ENCODE results near the gene MRM2. TPM values are rescaled to one million over a fixed set of nuclear protein-coding genes. Genes with fewer than 3 reads are reported as not detected.

The MRM2 gene
- 44.2 TPM for polyA plus RNA-seq (2012; ENCODE audit: low read depth, missing spikeins)

DNA sequence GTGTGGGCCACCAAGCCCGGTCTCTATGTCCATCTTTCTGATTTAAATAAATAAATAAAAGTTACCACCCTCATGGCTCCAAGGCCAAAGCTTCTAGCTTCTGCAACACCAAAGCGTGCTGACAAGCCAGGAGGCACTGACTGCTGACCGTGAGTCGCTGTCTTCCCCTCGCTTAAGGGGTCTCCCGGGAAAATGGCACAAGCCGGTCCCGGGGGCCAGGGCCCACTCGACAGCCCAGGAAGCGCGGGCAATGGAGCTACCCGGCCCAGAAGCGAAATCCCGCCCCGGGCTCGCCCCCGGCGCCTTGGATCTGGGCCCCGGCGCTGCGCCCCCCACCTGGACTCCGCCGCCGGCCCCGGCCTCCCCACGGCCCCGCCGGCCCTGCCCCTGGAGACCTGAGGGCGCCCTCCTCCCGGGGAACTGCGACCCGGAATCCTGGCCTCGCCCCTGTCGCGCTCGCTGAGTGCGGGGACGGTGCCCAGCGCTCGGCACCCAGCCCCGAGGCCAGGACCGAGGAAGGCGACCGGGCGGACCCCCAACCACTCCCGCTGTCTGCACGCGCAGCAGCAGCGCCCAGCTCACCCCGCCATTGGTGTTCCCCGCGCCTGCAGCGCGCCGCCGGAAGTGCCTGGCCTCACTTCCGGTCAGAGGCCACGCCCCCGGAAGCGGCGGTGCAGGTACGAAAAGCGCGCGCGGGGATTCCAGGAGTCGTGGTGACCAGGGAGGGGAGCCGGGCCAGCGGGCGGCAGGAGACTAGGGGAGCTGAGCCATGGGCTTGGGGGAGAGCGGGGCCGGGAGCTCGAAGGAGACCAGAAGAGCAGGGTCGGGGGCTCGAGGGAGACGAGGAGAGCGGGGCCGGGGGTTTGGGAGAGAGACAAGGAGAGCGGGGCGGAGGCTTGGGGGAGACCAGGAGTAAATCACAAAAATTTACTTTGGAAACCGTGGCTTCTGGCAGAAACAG is at the start of gene MRM2, which contains the start of gene NUDT1:
TSS of gene MRM2 (minus strand) at position 626 of the 961 bp plus-strand sequence. CDS start at position 590, 36 bp downstream.
TSS of gene NUDT1 (plus strand) at position 647 of the 961 bp plus-strand sequence. CDS start 2,349 bp downstream, outside the sequence.
- no peak for TF ChIP-seq PAX5 (IDR thresholded peaks at IDR 0.05; ENCODE audit: insufficient read depth, low read length, severe bottlenecking)
- TF ChIP-seq POLR2AphosphoS5 (IDR thresholded peaks at IDR 0.05; ENCODE audit: low read depth, low read length): peak; percentile 91
- peak; percentile 89 for TF ChIP-seq POLR2A (IDR thresholded peaks at IDR 0.05; ENCODE audit: low read depth, low read length)
- peak; percentile 51 for TF ChIP-seq POU2F2 (IDR thresholded peaks at IDR 0.05; ENCODE audit: low read depth, low read length)
- peak; percentile 96 for TF ChIP-seq TAF1 (IDR thresholded peaks at IDR 0.05; ENCODE audit: low read depth, low read length)
- FAIRE-seq (peak; percentile 95), DNase-seq (ENCODE audit: insufficient read length, low spot score) (peak; percentile 82)

DNA sequence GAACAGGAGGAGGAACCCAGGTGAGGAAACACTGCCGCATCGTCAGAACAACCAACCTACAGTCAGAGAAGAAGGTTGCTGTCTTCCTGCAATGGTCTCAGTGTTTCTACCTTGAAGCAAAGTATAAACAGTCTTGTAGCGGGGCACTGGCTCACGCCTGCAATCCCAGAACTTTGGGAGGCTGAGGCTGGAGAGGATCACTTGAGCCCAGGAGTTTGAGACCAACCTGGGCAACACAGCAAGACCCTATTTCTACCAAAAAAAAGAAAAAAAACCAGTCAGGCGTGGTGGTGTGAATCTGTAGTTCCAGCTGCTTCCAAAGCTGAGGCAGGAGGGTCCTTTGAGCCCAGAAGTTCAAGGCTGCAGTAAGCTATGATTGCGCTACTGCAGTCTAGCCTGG is 48.9 kb upstream of the MRM2 start:
- no peak for DNase-seq (ENCODE audit: insufficient read length, low spot score)
- TF ChIP-seq POLR2A (IDR thresholded peaks at IDR 0.05; ENCODE audit: low read depth, low read length): no peak
- no peak for TF ChIP-seq POLR2AphosphoS5 (IDR thresholded peaks at IDR 0.05; ENCODE audit: low read depth, low read length)
- TF ChIP-seq PAX5 (IDR thresholded peaks at IDR 0.05; ENCODE audit: insufficient read depth, low read length, severe bottlenecking): no peak
- TF ChIP-seq SPI1 (IDR thresholded peaks at IDR 0.05; ENCODE audit: low read depth, low read length): no peak
- TF ChIP-seq TAF1 (IDR thresholded peaks at IDR 0.05; ENCODE audit: low read depth, low read length): no peak
- no peak for TF ChIP-seq POU2F2 (IDR thresholded peaks at IDR 0.05; ENCODE audit: low read depth, low read length)
- no peak for FAIRE-seq

DNA sequence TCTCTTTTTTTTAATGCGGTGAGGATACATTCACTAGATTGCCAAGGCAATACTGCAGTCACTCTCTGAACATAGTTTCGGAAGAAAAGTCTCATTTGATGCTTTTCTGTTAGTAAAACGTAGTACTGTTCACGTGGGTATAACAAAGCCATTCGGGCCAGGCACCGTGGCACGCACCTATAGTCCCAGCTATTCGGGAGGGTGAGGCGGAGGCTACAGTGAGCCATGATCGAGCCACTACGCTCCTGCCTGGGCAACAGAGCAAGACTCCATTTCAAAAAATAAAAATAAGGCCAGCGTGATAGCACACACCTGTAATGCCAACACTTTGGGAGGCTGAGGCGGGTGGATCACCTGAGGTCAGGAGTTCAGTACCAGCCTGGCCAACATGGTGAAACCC is 47.6 kb upstream of the MRM2 start:
- DNase-seq (ENCODE audit: insufficient read length, low spot score) (no peak), FAIRE-seq (no peak)
- TF ChIP-seq POLR2A (IDR thresholded peaks at IDR 0.05; ENCODE audit: low read depth, low read length) (no peak), POU2F2 (IDR thresholded peaks at IDR 0.05; ENCODE audit: low read depth, low read length) (no peak), SPI1 (IDR thresholded peaks at IDR 0.05; ENCODE audit: low read depth, low read length) (no peak), TAF1 (IDR thresholded peaks at IDR 0.05; ENCODE audit: low read depth, low read length) (no peak), POLR2AphosphoS5 (IDR thresholded peaks at IDR 0.05; ENCODE audit: low read depth, low read length) (no peak), PAX5 (IDR thresholded peaks at IDR 0.05; ENCODE audit: insufficient read depth, low read length, severe bottlenecking) (no peak)

- no peak for DNase-seq (ENCODE audit: insufficient read length, low spot score)
- no peak for FAIRE-seq
- TF ChIP-seq PAX5 (IDR thresholded peaks at IDR 0.05; ENCODE audit: insufficient read depth, low read length, severe bottlenecking): no peak
- TF ChIP-seq POLR2AphosphoS5 (IDR thresholded peaks at IDR 0.05; ENCODE audit: low read depth, low read length): no peak
- no peak for TF ChIP-seq SPI1 (IDR thresholded peaks at IDR 0.05; ENCODE audit: low read depth, low read length)
- TF ChIP-seq POU2F2 (IDR thresholded peaks at IDR 0.05; ENCODE audit: low read depth, low read length): no peak
- no peak for TF ChIP-seq TAF1 (IDR thresholded peaks at IDR 0.05; ENCODE audit: low read depth, low read length)
- TF ChIP-seq POLR2A (IDR thresholded peaks at IDR 0.05; ENCODE audit: low read depth, low read length): no peak
These were observed 47.1 kb upstream of the MRM2 start for GRCh38 chr7:2289111-2289586.

GRCh38 chr7:2288503-2288902 is 46.5 kb upstream of the MRM2 start:
- peak; percentile 55 for TF ChIP-seq PAX5 (IDR thresholded peaks at IDR 0.05; ENCODE audit: insufficient read depth, low read length, severe bottlenecking)
- TF ChIP-seq POLR2AphosphoS5 (IDR thresholded peaks at IDR 0.05; ENCODE audit: low read depth, low read length): no peak
- TF ChIP-seq POU2F2 (IDR thresholded peaks at IDR 0.05; ENCODE audit: low read depth, low read length): peak; percentile 39; the same call in 1 of the 2 replicates
- no peak for TF ChIP-seq TAF1 (IDR thresholded peaks at IDR 0.05; ENCODE audit: low read depth, low read length)
- FAIRE-seq (peak; percentile 43), DNase-seq (ENCODE audit: insufficient read length, low spot score) (peak; percentile 43)

DNA sequence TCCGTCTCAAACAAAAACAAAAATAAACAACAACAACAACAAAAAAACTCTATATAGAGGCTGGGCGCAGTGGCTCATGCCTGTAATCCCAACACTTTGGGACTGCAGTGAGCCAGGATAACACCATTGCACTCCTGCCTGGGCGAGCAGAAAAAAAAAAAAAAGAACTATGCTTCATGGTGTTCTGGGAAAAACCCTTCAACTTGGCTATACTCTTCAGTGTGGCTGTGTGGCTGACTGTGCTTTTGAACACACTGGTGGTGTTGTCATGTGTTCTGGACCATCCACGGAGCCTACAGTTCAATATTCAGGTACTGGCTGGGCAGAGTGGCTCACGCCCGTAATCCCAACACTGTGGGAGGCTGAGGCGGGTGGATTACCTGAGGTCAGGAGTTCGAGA is 45.7 kb upstream of the MRM2 start:
- no peak for TF ChIP-seq POU2F2 (IDR thresholded peaks at IDR 0.05; ENCODE audit: low read depth, low read length)
- TF ChIP-seq SPI1 (IDR thresholded peaks at IDR 0.05; ENCODE audit: low read depth, low read length): no peak
- no peak for TF ChIP-seq PAX5 (IDR thresholded peaks at IDR 0.05; ENCODE audit: insufficient read depth, low read length, severe bottlenecking)
- TF ChIP-seq POLR2AphosphoS5 (IDR thresholded peaks at IDR 0.05; ENCODE audit: low read depth, low read length): no peak
- no peak for TF ChIP-seq POLR2A (IDR thresholded peaks at IDR 0.05; ENCODE audit: low read depth, low read length)
- no peak for TF ChIP-seq TAF1 (IDR thresholded peaks at IDR 0.05; ENCODE audit: low read depth, low read length)
- no peak for DNase-seq (ENCODE audit: insufficient read length, low spot score)
- FAIRE-seq: peak; percentile 52

DNA sequence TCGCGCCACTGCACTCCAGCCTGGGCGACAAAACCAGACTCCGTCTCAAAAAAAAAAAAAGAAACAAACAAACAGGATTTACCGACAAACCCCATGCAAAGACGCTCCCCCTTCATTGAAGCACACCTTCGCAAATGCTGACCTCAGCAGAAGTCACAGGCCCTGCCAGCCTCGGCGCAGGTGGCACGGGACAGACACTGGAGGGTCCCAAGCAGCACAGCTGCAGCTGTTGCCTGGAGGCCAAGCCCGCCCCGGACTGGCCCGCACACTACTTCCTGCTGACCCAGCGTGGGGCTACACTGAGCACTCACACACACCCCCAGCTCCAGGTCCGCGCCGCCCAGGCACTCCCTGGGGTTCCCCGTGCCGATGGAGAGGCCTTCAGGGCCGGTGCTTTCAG is 41.1 kb upstream of the MRM2 start:
- DNase-seq (ENCODE audit: insufficient read length, low spot score): no peak
- no peak for FAIRE-seq
- TF ChIP-seq POLR2A (IDR thresholded peaks at IDR 0.05; ENCODE audit: low read depth, low read length) (no peak), SPI1 (IDR thresholded peaks at IDR 0.05; ENCODE audit: low read depth, low read length) (no peak), PAX5 (IDR thresholded peaks at IDR 0.05; ENCODE audit: insufficient read depth, low read length, severe bottlenecking) (no peak), POU2F2 (IDR thresholded peaks at IDR 0.05; ENCODE audit: low read depth, low read length) (no peak), POLR2AphosphoS5 (IDR thresholded peaks at IDR 0.05; ENCODE audit: low read depth, low read length) (no peak)

GRCh38 chr7:2282185-2282751 is 40.3 kb upstream of the MRM2 start:
- FAIRE-seq: no peak
- TF ChIP-seq POLR2AphosphoS5 (IDR thresholded peaks at IDR 0.05; ENCODE audit: low read depth, low read length) (no peak), POU2F2 (IDR thresholded peaks at IDR 0.05; ENCODE audit: low read depth, low read length) (no peak), PAX5 (IDR thresholded peaks at IDR 0.05; ENCODE audit: insufficient read depth, low read length, severe bottlenecking) (no peak), SPI1 (IDR thresholded peaks at IDR 0.05; ENCODE audit: low read depth, low read length) (no peak), POLR2A (IDR thresholded peaks at IDR 0.05; ENCODE audit: low read depth, low read length) (no peak), TAF1 (IDR thresholded peaks at IDR 0.05; ENCODE audit: low read depth, low read length) (no peak)
- DNase-seq (ENCODE audit: insufficient read length, low spot score): no peak

- FAIRE-seq (no peak), DNase-seq (ENCODE audit: insufficient read length, low spot score) (no peak)
- TF ChIP-seq TAF1 (IDR thresholded peaks at IDR 0.05; ENCODE audit: low read depth, low read length): no peak
These were observed 39.5 kb upstream of the MRM2 start for GRCh38 chr7:2281541-2281940.
